ENCODE measurements around the gene ZNF432.
"Not testable (repeated sequence)": the region's sequence is repeated elsewhere in the genome, so short reads cannot be mapped to it uniquely, and the experiment has no call there.

DNA sequence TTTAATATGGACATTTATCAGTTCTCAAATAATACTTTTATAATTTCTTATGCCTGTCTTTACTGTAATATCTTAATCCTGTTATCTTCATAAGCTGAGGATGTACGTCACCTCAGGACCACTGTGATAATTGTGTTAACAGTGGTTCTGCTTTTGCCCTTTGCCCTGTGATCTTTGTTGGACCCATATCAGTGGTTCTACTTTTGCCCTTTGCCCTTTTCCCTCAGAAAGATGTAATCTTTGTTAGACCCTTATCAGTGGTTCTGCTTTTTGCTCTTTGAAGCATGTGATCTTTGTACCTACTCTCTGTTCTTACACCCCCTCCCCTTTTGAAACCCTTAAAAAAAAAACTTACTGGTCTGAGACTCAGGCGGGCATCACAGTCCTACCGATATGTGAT, 7.8 kb upstream of the ZNF432 start:
- TF ChIP-seq, protein P1, sequence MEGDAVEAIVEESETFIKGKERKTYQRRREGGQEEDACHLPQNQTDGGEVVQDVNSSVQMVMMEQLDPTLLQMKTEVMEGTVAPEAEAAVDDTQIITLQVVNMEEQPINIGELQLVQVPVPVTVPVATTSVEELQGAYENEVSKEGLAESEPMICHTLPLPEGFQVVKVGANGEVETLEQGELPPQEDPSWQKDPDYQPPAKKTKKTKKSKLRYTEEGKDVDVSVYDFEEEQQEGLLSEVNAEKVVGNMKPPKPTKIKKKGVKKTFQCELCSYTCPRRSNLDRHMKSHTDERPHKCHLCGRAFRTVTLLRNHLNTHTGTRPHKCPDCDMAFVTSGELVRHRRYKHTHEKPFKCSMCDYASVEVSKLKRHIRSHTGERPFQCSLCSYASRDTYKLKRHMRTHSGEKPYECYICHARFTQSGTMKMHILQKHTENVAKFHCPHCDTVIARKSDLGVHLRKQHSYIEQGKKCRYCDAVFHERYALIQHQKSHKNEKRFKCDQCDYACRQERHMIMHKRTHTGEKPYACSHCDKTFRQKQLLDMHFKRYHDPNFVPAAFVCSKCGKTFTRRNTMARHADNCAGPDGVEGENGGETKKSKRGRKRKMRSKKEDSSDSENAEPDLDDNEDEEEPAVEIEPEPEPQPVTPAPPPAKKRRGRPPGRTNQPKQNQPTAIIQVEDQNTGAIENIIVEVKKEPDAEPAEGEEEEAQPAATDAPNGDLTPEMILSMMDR (IDR thresholded peaks at IDR 0.05): not testable (repeated sequence)
- not testable (repeated sequence) for TF ChIP-seq EZH2phosphoT487, EZH2 (IDR thresholded peaks at IDR 0.05)
